HG03064 (cell line): Measurements from ENCODE around the gene NSUN6.
"Not testable (repeated sequence)": the region's sequence is repeated elsewhere in the genome, so short reads cannot be mapped to it uniquely, and the experiment has no call there.

Experiments used
- ATAC-seq: cut with Tn5 transposase; IDR thresholded peaks from one replicate; pipeline ENCODE4 v1.9.1; 2021; ENCODE audit warnings: low read depth; ENCODE audit not compliant: unreplicated experiment

NSUN6 gene

GRCh38 chr10:18659819-18660535 is 8.6 kb upstream of the NSUN6 start:
- peak; percentile 18 for ATAC-seq

DNA sequence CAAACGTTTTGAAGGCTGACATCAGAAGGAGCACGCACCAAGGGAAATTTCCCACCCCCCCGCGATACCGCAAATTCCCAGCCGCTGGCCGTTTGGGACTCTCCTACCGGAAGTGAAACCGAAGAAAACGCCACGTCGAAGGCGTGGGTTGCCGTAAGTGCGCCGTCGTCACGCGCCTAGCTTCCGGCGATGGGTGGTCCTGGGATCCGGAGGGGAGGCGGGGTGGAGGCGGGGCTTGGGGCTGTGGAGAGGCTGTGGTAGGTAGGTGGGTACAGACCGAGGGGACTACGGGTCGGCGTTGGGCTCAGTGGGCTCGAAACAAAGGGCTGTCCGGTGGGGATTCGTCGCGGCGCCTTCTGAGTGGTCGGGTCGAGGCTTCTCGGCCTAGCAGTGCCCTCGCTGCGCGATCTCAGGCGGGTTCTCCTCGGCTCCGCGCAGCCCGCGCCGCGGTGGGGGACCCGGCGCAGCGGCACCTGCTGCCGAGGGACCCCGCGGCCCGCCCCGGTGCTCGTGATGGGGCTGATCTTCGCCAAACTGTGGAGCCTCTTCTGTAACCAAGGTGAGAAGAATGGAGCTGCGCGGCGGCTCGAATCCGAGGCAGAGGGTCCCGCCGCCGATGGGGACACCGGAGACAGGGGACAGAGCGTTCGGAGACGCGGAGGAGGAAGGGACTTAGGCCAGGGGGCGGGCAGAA is 7.9 kb upstream of the NSUN6 start, which contains the start of gene ARL5B:
ARL5B (plus strand) TSS at position 307 of the 694 bp plus-strand sequence; CDS start at position 514, 207 bp downstream.
- ATAC-seq, result peak; percentile 87

DNA sequence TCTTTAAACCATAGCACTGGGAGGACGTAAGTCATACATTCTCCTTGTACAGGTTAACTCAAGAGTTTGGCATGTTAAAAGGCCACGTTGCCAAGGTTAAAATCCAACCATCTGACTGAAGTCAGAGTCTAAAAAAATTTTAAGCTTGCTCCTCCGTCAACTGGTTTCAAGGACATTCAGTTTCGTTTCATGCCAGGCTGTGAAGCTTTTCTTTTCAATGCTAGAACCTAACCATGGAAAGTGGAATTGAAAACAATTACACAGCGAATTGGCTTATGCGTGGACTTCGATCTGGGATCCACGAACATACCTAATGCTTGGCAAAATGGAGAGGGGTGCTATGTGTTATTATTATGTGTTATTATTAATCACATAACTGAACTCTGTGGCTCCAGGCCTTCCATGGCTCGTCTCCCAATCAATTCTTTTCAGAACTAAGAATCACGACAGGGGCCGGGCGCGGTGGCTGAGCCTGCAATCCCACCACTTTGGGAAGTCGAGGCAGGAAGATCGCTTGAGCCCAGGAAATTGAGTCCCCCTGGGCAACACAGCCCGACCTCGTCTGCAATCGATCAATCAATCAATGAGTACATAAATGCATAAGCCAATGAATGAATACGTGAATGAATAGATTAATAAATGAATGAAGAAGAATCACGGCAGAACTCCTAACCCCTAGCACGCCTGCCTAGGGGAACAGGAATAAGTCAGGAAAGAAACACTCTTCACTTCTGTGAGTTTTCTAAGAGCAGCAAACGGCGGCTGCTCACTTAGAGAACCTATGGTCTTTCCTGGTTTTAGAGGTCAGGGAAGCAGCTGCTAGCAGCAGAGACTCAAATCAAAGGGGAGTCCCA is 7.1 kb upstream of the NSUN6 start:
- peak; percentile 4 for ATAC-seq

DNA sequence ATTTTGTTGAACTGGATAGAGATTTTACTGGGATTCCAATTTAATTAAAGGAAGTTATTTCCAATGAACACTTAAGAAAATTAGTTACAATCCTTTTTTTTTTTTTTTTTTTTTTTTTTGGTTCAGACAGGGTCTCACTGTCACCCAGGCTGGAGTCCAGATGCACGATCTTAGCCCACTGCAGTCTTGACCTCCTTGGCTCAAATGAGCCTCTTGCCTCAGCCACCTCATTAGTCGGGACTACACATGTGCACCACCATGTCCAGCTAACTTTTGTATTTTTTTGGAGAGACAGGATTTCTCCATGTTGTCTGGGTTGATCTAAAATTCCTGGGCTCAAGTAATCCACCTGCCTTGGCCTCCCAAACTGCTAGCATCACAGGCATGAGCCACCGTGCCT is 5.3 kb upstream of the NSUN6 start:
- ATAC-seq, result no peak

- no peak for ATAC-seq
Measured at GRCh38 chr10:18653112-18653511, 1.7 kb upstream of the NSUN6 start.

- no peak for ATAC-seq
Measured at GRCh38 chr10:18650404-18650997, 886 bp downstream of the NSUN6 start.

DNA sequence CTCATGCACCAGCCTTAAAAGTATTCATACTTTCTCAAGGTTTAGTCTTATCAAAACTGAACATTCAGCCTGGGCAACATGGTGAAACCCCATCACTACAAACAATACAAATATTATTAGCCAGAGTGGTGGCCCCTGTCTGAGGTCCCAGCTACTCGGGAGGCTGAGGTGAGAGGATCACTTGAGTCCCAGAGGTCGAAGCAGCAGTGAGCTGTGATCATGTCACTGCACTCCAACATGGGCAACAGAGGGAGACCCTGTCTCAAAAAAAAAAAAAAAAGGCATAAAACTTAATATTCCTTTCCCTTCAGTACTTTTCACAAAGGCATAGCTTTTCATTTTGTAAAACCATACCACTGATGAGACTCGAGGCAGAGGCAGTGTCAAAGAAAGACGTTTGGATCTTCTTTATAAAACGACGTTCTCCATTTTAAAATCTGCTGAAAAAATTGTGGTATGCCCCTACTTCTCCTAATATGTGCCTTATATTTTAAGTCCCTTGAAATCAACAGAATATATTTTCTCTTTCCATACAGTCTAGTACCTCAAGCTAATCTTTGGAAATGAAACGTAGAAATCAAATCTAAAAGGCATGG is 1.9 kb downstream of the NSUN6 start:
- no peak for ATAC-seq

DNA sequence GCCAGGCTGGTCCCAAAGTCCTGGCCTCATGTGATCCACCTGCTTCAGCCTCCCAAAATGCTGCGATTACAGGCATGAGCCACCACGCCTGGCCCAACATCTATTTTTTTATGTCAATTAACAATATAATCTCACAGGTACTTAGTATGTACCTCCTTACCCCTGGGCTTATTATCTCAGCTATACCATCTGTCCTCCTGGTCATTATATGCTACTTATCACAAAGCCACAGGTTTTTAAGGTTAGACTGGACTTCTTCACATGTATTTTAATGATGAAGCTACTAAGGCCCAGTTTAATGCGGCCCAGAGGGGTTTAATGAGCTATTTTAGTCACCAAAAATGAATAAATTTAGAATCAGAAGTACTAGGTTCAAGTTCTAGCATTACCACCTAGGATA is 3.4 kb downstream of the NSUN6 start:
- ATAC-seq, result no peak

DNA sequence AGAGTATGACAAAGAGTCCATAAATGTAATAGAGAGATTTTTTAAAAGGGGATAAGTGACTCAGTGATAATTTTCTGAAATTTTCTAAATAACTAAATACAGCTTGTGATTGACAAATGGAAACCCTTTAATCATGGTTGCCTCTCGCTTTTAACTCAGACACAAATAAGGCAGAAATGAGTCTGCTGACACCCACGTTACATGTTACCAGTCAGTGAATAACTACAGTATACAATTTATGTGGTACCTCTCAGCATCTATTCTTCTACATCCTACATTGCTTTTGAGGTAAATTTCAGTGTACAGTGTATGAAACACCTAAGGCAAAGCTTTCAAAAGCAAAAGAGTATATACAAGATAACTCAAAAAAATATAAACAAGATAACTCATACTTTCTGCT is 4.2 kb downstream of the NSUN6 start:
- ATAC-seq, result no peak

GRCh38 chr10:18639719-18640118 is 11.7 kb downstream of the NSUN6 start:
- ATAC-seq, result not testable (repeated sequence)

GRCh38 chr10:18637400-18637799 is 14.0 kb downstream of the NSUN6 start:
- ATAC-seq, result not testable (repeated sequence)

- ATAC-seq, result no peak
Measured at GRCh38 chr10:18635995-18636394, 15.4 kb downstream of the NSUN6 start.

DNA sequence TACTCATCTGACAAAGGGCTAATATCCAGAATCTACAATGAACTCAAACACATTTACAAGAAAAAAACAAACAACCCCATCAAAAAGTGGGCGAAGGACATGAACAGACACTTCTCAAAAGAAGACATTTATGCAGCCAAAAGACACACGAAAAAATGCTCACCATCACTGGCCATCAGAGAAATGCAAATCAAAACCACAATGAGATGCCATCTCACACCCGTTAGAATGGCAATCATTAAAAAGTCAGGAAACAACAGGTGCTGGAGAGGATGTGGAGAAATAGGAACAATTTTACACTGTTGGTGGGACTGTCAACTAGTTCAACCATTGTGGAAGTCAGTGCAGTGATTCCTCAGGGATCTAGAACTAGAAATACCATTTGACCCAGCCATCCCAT is 18.9 kb downstream of the NSUN6 start:
- ATAC-seq, result not testable (repeated sequence)

DNA sequence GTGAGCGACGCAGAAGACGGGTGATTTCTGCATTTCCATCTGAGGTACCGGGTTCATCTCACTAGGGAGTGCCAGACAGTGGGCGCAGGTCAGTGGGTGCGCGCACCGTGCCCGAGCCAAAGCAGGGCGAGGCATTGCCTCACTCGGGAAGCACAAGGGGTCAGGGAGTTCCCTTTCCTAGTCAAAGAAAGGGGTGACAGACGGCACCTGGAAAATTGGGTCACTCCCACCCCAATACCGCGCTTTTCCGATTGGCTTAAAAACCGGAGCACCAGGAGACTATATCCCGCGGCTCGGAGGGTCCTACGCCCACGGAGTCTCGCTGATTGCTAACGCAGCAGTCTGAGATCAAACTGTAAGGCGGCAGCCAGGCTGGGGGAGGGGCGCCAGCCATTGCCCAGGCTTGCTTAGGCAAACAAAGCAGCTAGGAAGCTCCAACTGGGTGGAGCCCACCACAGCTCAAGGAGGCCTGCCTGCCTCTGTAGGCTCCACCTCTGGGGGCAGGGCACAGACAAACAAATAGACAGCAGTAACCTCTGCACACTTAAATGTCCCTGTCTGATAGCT is 23.9 kb downstream of the NSUN6 start:
- ATAC-seq, result not testable (repeated sequence)

GRCh38 chr10:18625886-18626285 is 25.5 kb downstream of the NSUN6 start:
- ATAC-seq, result no peak

DNA sequence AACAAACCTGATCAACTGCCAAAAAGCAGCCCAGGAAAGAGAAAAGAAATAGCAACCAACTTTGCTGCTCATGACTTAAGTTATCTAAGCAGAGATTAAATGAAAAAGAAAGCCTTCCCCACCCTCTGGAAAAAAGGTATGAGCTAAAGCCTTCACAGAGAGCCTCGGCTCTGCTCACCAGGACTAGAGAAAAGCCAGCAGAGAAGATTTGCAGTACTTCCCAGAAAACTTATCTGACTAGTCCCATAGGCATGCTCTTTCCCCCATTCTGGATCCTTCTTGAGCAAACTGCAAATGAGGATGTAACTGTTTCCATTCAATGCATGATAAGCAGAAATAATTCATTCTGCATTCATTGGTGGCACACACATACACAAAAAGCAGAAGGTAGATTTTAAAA is 27.7 kb downstream of the NSUN6 start:
- not testable (repeated sequence) for ATAC-seq

DNA sequence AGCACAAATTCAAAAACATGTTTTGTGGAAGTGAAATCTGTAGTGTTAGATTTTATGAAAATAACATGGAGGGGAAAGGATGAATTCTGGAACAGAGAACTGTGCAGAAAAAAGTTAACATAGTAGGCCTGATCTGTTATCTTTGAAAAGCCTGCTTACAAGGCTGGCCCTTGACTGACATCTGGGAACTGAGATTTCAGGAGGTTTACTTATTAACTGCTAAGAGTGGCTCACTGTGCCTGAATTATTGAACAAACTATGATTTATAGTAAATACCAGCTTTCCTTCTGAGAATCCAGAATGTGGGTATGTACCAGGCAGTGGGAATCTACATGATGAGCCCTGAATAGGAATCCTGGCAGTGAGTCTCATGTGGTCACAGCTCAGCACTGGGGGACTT is 30.5 kb downstream of the NSUN6 start:
- no peak for ATAC-seq

GRCh38 chr10:18619016-18619415 is 32.4 kb downstream of the NSUN6 start:
- ATAC-seq, result no peak

GRCh38 chr10:18616337-18616736 is 35.0 kb downstream of the NSUN6 start:
- ATAC-seq, result no peak

- no peak for ATAC-seq
Measured at GRCh38 chr10:18615618-18616017, 35.8 kb downstream of the NSUN6 start.
